ENCODE results near the gene THSD7A.

THSD7A gene

DNA sequence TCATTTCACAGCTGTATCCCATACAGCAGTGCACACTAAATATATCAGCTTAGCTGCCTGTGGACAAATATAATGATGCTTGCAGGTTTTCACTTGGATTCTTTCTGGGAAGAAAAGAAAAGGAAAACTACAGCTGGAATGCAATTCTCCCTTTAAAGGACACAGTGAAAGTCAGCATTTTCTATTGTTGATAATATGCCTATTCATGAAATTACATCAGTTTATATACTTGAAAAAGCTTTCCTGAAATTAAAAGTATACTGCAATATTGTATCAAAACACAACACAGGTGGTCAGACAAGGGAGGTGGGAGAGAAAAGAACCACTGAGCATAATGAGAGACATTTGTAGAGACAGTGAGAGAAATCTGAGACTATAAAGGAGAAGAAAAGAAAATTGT, 20.3 kb downstream of the THSD7A start:
- no peak for DNase-seq

DNA sequence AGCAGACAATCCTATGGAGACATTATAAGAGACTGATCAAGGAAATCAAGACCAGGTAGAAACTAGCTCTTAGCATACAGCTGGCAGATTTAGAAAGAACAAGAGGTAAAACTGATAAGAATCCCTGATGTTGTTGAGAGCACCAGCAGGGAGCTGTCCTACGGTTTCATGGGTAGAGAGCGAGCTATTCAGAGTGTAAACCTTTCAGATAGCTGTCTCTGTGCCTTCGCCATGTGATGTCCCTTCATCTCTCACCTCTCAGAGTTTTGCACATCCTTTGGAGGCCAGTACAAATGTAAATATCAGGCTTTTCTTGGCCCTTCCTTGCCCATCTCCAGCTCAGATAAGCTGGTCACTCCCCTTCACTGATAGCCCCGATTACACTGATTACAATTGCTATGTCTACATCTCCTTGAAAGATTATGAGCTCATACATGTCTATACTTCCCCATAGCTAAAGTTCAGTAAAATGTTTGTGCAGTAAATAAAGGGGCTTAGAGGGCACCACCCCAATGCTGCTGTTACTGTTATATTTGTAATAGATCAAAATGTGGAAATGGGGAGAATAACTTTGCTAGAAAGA, 21.9 kb downstream of the THSD7A start:
- DNase-seq, result no peak

DNA sequence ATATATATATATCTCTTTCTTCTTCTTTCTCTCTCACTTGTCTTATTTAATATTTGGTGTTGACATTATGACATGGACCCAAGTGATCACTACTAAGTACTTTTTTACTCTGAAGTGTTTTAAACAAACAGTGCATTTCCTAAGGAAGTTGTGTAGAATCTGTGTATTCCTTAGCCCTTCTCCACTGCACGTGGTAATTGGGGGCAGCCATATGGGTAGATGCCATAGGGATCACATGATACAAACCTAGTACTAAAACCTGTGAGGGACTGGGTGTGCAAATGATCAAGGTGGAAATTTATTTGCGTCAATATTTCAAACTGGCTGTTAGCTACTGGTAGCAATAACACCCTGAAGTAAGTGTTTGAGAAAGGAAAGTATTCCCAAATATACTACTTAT, 25.0 kb downstream of the THSD7A start:
- no peak for DNase-seq

DNA sequence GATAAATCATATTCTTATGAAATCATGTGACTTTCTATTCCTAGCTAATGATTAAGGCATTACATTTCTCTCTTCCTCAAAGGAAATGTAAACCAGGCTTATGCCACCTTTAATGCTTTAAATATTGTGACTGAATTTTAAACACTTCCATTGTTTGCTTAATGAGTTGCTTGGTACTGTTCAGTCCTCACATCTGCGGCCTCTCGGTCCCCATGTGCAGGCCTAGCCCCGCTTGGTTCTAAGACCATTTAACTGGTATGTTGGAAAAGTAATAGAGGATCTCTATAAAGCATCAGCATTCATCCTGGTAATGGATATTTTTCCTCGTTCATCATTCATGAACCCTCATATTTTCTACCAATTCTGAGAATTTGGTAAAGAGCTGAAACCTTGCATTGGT, 27.4 kb downstream of the THSD7A start:
- no peak for DNase-seq

DNA sequence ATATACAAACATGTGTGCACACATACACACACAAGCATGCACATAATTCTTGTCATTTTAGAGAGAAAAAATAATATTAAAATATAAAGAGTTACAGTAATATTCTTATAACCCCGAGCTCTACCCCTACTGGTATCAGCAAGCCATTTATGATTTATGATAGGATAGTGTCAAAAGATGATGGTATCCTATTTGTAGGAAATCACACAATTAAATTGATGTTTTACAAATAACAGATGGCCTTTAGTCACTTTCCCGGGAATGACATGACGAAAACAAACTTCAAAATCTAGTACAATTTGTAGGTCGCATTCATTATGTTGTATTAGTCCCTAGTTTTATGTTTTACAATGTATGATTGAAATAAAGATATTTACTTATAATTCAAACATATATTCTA, 36.8 kb downstream of the THSD7A start:
- no peak for DNase-seq

DNA sequence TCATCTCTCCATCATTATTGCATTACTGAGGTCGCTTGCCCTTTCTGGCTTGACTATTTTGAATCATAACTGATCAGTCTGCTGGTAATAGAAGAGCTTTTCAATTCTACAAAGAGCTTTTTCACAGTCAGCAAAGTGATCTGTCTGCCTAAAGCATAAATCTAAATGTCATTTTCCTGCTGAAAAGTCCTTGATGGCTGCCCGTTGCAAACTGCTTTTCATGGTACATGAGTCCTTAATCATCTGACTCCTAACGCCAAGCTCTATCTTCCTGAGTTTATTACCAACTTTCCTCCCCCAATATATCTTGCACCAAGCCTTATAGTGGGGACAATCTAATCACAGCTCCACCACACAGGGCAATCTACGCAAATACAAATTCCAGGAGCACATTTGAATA, 39.8 kb downstream of the THSD7A start:
- DNase-seq, result no peak

DNA sequence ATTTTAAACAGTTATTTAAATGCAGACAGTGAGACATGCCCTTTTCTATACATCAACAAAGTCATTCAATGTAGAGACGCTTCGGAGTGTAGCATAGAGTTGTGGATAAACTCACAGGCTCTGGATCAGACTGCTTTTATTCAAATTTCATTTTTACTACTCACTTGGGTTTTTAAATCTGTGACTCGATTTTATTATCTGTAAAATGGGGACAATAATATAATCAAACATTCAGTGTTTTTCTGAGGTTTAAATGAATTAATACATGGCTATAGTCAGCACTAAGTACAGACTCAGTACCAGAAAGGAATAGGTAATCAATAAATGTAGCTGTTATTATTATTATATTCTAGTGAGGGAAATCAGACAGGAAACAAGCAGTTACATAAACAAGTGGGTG, 43.4 kb downstream of the THSD7A start:
- no peak for DNase-seq

DNA sequence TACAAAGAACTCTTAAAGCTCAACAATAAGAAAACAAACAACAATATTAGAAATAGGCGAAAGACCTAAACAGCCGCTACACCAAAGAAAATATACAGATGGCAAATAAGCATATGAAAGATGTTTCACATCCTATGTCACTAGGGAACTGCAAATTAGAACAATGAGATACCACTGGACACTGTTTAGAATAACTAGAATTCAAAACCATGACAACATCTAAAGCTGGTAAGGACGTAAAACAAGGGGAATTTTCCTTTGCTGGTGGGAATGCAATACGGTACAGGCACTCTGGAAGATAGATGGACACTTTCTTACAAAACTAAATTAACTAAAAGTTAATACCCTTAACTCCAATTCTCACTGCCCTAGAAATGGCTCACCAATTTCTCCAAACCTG, 44.5 kb downstream of the THSD7A start:
- DNase-seq, result no peak

DNA sequence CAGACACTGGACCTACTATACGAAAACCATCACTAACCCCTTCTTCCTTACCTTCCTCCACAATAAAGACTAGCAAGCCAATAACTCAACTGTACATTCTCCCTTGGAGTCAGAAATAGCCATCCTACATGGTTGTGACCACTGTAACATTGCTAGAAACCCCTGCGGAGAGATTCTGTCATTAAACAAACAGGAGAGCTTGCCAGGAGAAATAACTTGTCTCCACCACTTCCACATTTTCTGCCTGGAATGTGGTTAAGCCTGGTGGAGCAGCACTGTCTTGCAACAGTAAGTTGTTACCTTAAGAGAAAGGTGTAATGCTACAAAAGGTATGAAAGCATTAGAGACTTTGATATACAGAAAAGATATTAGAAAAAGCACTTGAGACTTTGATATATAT, 45.8 kb downstream of the THSD7A start:
- no peak for DNase-seq

DNA sequence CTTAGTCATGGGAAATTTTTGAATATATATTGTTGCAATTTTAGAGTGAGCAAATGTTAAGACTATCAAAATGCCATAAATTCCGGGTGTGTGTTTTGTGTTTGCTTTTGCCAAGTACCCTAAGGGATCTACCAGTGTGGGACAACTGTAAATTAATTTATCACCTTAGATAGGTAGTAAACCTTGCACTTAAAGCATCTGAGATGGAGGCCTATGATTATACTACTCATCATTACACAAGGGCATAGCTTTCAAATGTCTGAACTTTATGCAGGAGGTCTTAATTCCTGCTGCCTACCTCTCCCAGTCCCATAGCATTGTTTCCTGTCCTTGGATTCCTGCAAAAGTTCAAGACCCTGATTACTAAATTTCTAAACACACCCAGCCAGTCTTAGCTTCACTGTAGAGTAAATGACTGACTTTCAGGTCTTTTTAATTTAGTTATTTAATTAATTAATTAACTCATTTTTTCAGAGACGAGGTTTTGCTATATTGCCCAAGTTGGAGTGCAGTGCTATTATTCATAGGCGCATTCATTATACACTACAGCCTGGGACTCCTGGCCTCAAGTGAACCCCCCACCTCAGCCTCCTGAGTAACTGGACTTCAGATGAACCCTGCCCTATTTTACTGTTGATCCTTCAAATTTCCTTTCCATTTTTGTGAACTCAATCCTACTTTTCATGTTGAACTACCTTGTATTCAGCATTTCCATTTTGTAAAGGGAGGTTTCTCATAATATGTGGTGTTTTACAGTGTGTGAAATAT, 47.0 kb downstream of the THSD7A start:
- no peak for DNase-seq

DNA sequence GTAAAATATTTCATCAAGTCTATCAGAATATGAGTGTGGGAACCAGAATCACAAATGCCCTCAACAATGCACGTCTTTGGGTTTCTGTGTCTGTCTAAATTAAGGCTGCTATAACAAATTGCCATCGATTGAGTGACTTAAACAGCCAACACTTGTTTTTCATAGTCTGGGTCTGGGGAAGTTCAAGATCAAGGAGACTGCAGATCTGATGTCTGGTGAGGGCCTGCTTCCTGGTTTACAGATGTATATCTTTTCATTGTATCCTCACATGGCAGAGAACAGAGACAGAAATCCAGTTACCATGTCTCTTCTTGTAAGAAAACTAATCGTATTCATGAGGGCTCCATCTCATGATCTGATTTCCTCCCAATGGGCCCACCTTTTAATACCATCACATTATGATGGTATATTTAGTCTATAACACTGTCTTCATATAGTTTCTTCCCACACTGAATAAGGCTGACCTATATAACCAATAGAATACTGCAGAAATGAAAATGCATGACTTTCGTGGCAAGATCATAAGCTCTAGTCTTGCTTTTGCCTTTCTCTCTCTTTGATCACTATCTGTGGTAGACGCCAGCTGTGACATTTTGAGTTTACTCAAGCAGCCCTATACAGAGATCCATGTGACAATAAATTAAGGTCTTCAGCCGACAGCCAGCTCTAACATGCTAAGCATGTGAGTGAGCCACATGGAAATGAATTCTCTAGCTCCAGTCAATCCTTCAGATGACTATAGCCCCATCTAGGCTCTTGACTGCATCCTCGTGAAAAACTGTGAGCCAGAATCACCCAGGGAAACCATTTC, 51.9 kb downstream of the THSD7A start:
- DNase-seq, result no peak

DNA sequence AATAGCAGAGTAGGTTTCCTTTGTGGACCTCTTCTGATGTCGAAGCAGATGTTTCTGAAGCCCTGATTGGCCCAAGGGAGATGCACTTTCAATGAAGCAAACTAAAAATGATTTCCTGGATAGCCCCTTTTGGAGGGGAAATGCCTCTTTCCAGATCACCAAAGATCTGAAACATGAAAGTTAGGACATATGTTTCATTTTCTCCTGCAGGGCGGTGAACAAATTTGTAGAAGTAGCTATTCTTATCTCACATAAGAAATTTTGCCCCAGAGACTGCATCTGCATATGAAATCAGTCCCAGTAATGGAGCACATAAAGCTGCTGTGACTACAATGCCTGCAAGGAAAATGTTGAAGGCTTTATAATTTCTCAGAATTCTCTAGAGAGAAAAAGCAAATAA, 56.0 kb downstream of the THSD7A start:
- no peak for DNase-seq

DNA sequence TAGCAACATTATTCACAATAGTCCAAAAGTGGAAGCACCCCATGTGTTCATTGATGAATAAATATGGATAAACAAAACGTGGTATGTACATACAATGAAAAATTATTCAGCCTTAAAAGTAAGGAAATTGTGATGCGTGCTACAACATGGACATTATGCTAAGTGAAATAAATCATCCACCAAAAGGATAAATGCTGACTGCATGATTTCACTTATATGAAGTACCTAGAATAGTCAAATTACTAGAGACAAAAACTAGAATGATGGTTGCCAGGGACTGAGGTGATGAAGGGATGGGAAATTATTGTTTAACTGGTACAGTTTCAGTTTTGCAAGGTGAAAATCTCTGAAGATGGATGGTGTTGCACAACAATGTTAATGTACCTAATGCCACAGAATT, 56.6 kb downstream of the THSD7A start:
- no peak for DNase-seq

DNA sequence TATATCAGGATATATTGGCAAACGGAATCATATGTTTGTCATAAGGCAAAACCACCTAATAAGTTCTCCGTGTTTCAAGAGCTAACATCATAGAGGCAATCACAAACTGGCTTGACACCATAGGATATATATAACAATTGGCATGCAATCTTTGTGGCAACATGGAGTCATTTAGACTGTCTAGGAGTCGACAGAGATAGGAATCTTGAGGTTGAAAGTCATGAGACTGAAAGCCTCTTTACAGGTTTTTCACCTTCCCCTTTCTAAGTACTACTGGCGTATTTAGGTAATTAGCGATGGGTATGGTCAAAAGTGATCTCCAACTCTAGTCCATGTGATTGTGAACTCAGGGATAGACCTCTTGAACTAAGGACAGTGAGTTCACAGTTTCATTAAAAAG, 63.7 kb downstream of the THSD7A start:
- DNase-seq, result no peak

DNA sequence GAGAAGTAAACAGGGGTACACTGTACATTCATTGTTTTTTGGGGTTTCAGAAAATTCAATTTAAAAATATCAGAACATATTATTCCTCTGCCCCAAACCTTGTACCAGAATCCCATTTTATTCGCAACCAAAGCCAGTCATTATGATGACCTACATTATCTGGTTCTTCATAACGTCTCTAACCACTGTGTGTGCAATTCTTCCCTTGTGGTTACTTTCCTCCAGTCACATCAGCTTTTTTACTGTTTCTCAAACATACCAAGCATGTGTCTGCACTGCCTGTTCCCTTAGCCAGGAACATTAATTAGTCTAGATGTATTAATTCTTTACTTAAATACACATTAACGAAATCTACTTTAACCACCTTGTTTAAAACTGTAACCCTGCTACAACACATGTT, 64.8 kb downstream of the THSD7A start:
- no peak for DNase-seq

DNA sequence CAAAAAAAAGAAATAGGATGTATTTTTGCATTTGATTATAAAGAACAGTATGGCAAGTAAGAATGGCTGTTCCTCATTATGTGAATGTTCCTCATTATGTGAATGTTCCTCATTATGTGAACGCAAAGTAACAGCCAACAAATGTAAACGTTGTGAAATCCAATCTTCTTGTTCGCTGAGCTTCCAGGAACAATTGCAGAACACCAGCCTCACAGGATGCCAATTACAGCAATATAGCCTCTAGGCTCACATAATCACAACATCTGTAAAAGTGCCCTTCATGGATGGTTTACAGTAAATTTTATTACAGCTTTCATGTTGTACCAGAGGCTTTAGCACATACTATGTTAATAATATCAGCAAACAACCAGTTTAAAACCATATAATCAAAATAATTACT, 71.6 kb downstream of the THSD7A start:
- peak; percentile 95 for DNase-seq

DNA sequence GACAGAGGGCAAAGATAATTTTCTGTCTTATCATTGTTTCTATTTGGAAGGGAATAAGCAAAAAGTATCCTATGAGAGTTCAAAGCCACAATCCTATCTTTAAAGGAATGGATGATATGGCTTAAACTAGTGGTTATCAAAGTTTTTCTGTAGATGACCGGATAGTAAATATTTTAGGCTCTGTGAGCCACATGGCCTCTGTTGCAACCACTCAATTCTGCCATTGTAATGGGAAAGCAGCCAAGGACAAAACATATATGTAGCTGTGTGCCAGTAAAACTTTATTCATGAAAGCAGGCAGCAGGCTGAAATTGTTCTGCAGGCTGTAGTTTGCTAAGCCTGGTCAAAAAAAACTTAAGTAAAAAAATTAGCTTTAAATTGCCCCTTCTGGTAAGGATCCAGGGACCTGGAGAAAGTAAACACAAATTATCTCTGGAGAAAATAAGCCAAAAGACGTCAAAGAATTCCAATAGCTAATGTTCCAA, 73.3 kb downstream of the THSD7A start:
- no peak for DNase-seq

DNA sequence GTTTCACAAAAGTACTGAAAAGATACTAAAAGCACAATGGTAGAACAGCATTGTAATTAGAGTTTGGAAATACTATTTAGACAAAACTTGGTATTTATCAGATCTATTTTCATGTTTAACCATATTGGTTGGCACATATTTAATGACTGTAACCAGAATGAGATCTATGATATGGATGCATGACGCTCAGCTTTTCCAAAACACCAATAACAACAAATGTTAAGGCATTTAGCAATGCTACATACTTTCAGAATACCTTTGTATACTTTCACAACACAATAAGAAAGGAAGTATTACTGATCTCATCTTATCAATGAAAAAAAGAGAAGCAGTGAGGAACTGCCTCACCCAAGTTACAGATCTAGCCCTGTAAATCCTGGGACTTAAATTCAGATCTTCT, 74.8 kb downstream of the THSD7A start:
- no peak for DNase-seq

DNA sequence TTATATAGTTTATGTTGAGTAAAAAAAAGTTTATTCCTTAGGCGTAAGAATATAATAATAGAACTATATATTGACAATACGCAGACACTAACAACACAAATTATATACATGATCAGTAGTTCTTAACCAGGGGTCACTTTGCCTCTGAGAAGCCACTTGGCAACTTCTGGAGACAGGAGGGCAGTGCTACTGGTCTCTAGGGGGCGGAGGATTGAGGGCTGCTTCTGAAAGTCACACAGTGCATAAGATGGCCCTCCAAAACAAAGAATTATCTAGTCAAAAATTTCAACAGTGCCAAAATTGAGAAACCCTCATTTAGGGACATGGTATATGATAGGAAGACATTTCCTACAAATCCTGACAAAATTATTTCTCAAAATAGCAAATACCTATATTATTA, 77.1 kb downstream of the THSD7A start:
- no peak for DNase-seq

DNA sequence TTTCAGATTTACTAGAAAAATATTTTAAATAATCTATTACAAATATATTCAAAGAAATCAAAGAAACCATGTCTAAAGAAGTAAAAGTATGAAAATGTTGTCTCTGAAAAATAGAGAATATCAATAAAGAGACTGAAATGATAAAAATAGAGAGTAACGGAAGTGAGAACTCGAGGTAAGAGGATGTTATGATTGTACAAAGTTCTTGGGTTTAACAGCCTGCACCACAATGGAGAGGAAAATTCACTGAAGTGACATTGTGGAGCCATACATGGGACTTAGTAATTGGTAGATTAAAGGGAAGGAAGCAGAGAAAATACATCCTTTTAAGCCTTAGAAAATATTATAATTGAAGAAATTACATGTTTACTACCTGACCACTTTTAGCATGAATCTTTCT, 77.9 kb downstream of the THSD7A start:
- DNase-seq, result no peak

DNA sequence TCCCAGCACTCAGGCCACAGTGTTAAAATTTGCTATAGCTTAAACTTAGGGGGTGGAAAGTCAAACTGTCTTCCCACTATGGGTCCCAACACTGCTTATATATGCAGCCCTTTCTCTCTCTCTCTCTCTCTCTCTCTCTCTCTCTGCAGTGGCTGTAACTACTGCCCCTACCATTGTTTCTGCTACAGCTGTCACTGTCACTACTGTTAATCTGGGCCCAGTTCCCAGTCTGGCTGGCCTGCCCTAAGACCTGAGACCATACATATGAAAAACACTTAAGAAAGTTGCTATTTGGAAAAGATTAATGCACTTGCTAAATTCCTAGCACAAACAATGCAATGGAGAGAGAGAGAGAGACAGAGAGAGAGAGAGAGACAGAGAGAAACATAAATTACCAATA, 78.6 kb downstream of the THSD7A start:
- DNase-seq, result no peak

DNA sequence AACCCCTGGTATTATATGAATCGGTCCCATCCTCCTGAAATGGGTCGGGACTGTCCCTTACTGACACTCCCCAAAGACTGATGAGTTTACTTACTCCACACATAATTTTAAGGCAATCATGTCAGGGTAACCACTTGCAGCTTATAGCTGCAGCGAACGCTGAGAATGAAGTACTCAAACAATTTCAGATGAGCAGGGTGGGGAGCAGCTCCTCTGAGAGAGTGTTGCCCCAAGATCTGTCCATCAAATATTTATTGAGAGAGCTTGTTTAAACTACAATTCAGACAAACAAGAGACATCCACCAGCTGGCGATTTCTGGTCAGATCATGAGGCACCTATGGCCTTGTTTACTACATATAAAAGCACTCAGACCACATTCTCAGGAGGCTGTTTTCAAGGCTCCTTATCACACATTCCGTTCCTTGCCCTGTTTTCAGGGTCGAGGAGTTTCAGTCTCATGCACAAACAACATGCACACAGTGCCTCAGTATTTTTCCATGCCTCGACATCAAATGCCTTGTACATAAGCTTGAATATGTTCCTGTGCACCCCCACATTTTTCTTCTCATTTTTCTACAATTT, 80.1 kb downstream of the THSD7A start:
- DNase-seq, result no peak

DNA sequence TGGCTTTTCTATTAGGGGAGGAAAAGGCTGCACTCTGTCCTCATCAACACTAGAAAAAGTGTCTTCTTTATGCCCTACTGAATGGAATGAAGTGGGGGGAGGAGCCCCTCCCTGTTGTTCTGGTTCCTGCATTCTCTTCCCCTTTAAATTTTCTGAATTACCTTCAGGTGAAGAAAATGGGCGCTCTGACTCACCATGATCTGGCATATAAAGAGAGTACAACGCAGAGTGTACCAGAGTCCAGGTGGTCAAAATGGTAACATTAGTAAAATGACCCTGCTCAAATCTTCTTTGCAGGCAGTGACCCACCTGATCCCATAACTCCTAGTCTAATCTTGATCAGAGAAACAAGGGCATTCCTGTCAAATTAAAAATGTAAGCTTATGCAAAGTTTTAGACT, 80.7 kb downstream of the THSD7A start:
- no peak for DNase-seq

DNA sequence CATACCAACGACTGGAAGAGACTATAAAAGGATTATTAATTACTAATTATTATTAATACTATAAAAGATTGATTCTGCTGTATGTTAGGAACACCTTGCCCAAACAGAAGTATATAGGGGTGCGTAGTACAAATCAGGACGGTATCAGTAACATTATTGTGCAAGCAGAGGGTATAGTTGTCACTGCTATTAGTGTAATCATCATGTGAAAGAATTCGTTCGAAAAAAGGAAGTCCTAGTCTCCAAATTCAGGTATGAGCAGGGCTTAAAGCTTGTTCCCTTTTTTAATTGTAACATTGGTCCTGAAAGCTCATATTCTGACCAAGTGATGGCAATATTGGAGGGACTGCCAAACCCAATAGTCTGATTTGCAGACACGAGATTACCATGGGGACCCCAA, 81.8 kb downstream of the THSD7A start:
- DNase-seq, result no peak
